HG03521 (cell line): Measurements from ENCODE around the gene SNX10.

ENCODE experiments used
- ATAC-seq: cut with Tn5 transposase; IDR thresholded peaks from one replicate; pipeline ENCODE4 v1.9.1; 2021; ENCODE audit warnings: mild to moderate bottlenecking, moderate library complexity; ENCODE audit not compliant: unreplicated experiment

Gene SNX10

GRCh38 chr7:26295586-26295985 lies 3.9 kb downstream of the SNX10 start:
- ATAC-seq = no peak

- ATAC-seq = no peak
These were observed 6.9 kb downstream of the SNX10 start for GRCh38 chr7:26298472-26299058.

- ATAC-seq = no peak
These were observed 13.6 kb downstream of the SNX10 start for GRCh38 chr7:26305090-26305868.

- no peak for ATAC-seq
These were observed 14.4 kb downstream of the SNX10 start for GRCh38 chr7:26305869-26306665.

- ATAC-seq = no peak
These were observed 15.1 kb downstream of the SNX10 start for GRCh38 chr7:26306790-26307189.

- ATAC-seq = no peak
These were observed 15.6 kb downstream of the SNX10 start for GRCh38 chr7:26307226-26307625.

GRCh38 chr7:26307791-26308190 lies 16.1 kb downstream of the SNX10 start:
- no peak for ATAC-seq

- no peak for ATAC-seq
These were observed 16.9 kb downstream of the SNX10 start for GRCh38 chr7:26308551-26308950.

GRCh38 chr7:26309089-26309488 lies 17.4 kb downstream of the SNX10 start:
- ATAC-seq = no peak

GRCh38 chr7:26311798-26312197 lies 20.1 kb downstream of the SNX10 start:
- ATAC-seq = no peak

- ATAC-seq = no peak
These were observed 25.5 kb downstream of the SNX10 start for GRCh38 chr7:26317211-26317610.

- ATAC-seq = no peak
These were observed 27.3 kb downstream of the SNX10 start for GRCh38 chr7:26318921-26319320.

GRCh38 chr7:26319636-26320035 lies 28.0 kb downstream of the SNX10 start:
- ATAC-seq = no peak

GRCh38 chr7:26320878-26321277 lies 29.2 kb downstream of the SNX10 start:
- no peak for ATAC-seq

- no peak for ATAC-seq
These were observed 29.8 kb downstream of the SNX10 start for GRCh38 chr7:26321435-26321834.

- ATAC-seq = no peak
These were observed 34.5 kb downstream of the SNX10 start for GRCh38 chr7:26326211-26326610.

GRCh38 chr7:26328498-26329390 lies 37.1 kb downstream of the SNX10 start:
- ATAC-seq = no peak

GRCh38 chr7:26329520-26330255 lies 38.0 kb downstream of the SNX10 start:
- ATAC-seq = no peak

GRCh38 chr7:26331113-26331512 lies 39.5 kb downstream of the SNX10 start:
- no peak for ATAC-seq

GRCh38 chr7:26331789-26332188 lies 40.1 kb downstream of the SNX10 start:
- no peak for ATAC-seq
